Gastroesophageal sphincter (tissue), 3 donors: Measurements from ENCODE around the gene TSPAN15.

Experiments used
- EP300 ChIP-seq: sonication (generic); formaldehyde crosslinking; IDR thresholded peaks from one replicate; pipeline ENCODE4 v1.6.1; 2017; ENCODE audit warnings: antibody characterized with exemption, mild to moderate bottlenecking
- POLR2A ChIP-seq, 2 donors: fragments of 450-650 bp; IDR thresholded peaks; one replicate each; pipeline ENCODE4 v1.6.1; 2017; ENCODE audit warnings: antibody characterized with exemption in 2 of 2, mild to moderate bottlenecking in 2 of 2, moderate library complexity in 1 of 2
- POLR2AphosphoS5 ChIP-seq: sonication (generic); formaldehyde crosslinking; IDR thresholded peaks from one replicate; pipeline ENCODE4 v1.6.1; 2017; ENCODE audit warnings: antibody characterized with exemption
- TF ChIP-seq, protein P1 (sequence below), 4 experiments: fragments of 200-600 bp in 2 of 4; fragments of 450-650 bp in 2 of 4; sonication (generic) in 1 of 4; IDR thresholded peaks; one replicate each; pipeline ENCODE4 v1.5.1; 2017 to 2019; ENCODE audit warnings: antibody characterized with exemption in 4 of 4, mild to moderate bottlenecking in 2 of 4, moderate library complexity in 2 of 4

DNA sequence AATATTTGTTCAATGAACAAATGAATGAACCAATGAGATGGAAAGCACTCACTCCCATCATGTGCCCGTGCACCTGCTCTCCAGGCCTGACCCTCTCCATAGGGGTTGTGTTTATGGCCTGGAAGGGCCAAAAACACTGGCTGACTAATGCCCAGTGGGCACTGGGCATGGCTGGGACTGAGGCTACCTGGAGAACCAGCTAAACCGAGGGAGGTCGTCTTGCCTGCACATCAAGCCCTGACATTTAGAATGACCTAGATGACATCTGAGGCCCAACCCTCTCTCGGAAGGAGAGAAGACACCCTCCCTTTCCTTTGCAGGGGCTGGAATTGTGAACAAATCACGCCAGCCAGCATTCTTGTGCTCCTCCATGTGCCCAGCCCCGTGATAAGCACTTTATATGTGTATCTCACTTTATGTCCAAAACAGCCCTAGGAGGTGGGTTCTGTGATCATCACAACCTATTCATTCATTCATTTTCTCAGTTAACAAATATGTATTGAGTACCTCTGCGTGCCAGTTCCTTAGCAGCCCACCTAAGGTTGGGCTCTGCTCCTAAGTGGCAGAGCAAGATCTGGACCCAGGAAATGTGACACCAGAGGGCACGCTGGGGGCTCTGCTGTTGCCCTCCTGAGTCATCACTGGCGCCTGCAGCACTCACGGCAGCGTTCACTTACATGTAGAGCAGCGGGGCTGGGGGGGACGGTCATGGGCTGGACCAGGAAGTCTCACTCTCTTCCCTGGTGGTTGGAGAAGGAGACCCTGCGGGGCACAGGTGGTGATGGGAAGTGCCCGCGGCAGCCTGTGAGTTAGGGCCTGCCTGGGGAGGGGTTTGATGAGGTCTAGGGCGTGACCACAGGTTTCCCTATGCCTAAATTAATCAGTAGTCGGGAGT lies 52.0 kb downstream of the TSPAN15 start:
- no peak for TF ChIP-seq POLR2AphosphoS5
- TF ChIP-seq, protein P1, sequence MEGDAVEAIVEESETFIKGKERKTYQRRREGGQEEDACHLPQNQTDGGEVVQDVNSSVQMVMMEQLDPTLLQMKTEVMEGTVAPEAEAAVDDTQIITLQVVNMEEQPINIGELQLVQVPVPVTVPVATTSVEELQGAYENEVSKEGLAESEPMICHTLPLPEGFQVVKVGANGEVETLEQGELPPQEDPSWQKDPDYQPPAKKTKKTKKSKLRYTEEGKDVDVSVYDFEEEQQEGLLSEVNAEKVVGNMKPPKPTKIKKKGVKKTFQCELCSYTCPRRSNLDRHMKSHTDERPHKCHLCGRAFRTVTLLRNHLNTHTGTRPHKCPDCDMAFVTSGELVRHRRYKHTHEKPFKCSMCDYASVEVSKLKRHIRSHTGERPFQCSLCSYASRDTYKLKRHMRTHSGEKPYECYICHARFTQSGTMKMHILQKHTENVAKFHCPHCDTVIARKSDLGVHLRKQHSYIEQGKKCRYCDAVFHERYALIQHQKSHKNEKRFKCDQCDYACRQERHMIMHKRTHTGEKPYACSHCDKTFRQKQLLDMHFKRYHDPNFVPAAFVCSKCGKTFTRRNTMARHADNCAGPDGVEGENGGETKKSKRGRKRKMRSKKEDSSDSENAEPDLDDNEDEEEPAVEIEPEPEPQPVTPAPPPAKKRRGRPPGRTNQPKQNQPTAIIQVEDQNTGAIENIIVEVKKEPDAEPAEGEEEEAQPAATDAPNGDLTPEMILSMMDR (IDR thresholded peaks at IDR 0.05) = no peak
- TF ChIP-seq POLR2A (IDR thresholded peaks at IDR 0.05) = no peak
- TF ChIP-seq EP300 = no peak
